Heart left ventricle (tissue), 16 donors: ENCODE results near the gene GSDME. TPM values are rescaled to one million over a fixed set of nuclear protein-coding genes. Genes with fewer than 3 reads are reported as not detected.

Source experiments
- ATAC-seq, 4 donors: fragments of 200-7000 bp; cut with Tn5 transposase; one replicate each; pipeline ENCODE4 v1.9.1; 2020 to 2022; ENCODE audit warnings: moderate library complexity in 4 of 4, mild to moderate bottlenecking in 3 of 4, moderate number of reproducible peaks in 1 of 4
- DNase-seq, 5 donors: peaks; one replicate each; pipeline ENCODE4 v3.0.0-alpha.2; 2020
- H3K27ac ChIP-seq, 12 donors: fragments of 200-600 bp; sonication (generic) in 4 of 12; one replicate each; pipeline versions ENCODE4 v1.5.0 to v1.8.0; 2016 to 2022; ENCODE audit warnings: mild to moderate bottlenecking in 2 of 12
- H3K27me3 ChIP-seq, 9 donors: fragments of 200-600 bp; sonication (generic) in 2 of 9; one replicate each; pipeline versions ENCODE4 v1.5.1 to v1.8.0; 2016 to 2022; ENCODE audit warnings: mild to moderate bottlenecking in 3 of 9
- H3K36me3 ChIP-seq, 9 donors: fragments of 200-600 bp; sonication (generic) in 2 of 9; one replicate each; pipeline versions ENCODE4 v1.5.0 to v1.8.0; 2018 to 2022; ENCODE audit warnings: mild to moderate bottlenecking in 2 of 9
- H3K4me1 ChIP-seq, 12 donors: fragments of 200-600 bp; sonication (generic) in 4 of 12; one replicate each; pipeline versions ENCODE4 v1.5.0 to v1.8.0; 2016 to 2022; ENCODE audit warnings: mild to moderate bottlenecking in 3 of 12
- H3K4me3 ChIP-seq, 12 donors: fragments of 200-600 bp; sonication (generic) in 4 of 12; one replicate each; pipeline versions ENCODE4 v1.5.0 to v1.8.0; 2017 to 2022; ENCODE audit warnings: mild to moderate bottlenecking in 9 of 12, moderate library complexity in 4 of 12
- H3K9me3 ChIP-seq, 12 donors: fragments of 200-600 bp; sonication (generic) in 4 of 12; one replicate each; pipeline versions ENCODE4 v1.5.0 to v1.8.0; 2016 to 2022; ENCODE audit warnings: mild to moderate bottlenecking in 1 of 12
- POLR2A ChIP-seq, 2 donors: fragments of 450-650 bp; IDR thresholded peaks; one replicate each; pipeline ENCODE4 v1.6.1; 2017; ENCODE audit warnings: antibody characterized with exemption in 2 of 2, mild to moderate bottlenecking in 2 of 2, moderate library complexity in 2 of 2
- WGBS, 4 donors: extraction: QIAGEN DNeasy Blood & Tissue Kit in 2 of 4; methylation state at CpG; one replicate each; pipeline versions ENCODE4 v1.1.5 to v1.1.7; 2013 to 2018; 5-methylcytosine and 5-hydroxymethylcytosine counted together
- intact Hi-C, 10 donors: fragments of 100-400 bp; cut with DNase I; formaldehyde crosslinking; loops; one replicate each; pipeline versions ENCODE4 v1.11.1 to v1.14.2; 2022
- long read RNA-seq, 3 donors: library from polyadenylated mRNA; unstranded; transcript quantifications; one replicate each; pipeline ENCODE4 v2.0.0, GENCODE V29; 2020 to 2021
- polyA plus RNA-seq, 2 donors: library from polyadenylated mRNA; stranded (reverse); fragments of 200-250 nt; gene quantifications; one replicate each; pipeline ENCODE4 v1.2.3, GENCODE V29; 2013
- total RNA-seq, 9 donors: library from RNA; depleted of rRNA in 2 of 9; stranded (reverse); fragments of >200 nt in 2 of 9; fragmentation: NEBNext Ultra II Directional in 3 of 9; extraction: Animal tissue kit (Norgen Biotek cat#: 25700) in 3 of 9; gene quantifications; one replicate each; pipeline versions ENCODE4 v1.1.0 to v1.2.4, GENCODE V29; 2016 to 2023
- TF ChIP-seq, protein P1 (sequence below), 12 donors: fragments of 200-600 bp; sonication (generic) in 4 of 12; IDR thresholded peaks; one replicate each; pipeline versions ENCODE4 v1.5.0 to v1.8.0; 2018 to 2022; ENCODE audit warnings: antibody characterized with exemption in 12 of 12, mild to moderate bottlenecking in 5 of 12
- donor health status: ischemic (EF 13 %, LVEDD 7.1; RV severe dilation, severe dysfunction).
- donor health status: healthy with polysubstance abuse.
- donor health status: DM: no; HTN: yes; CAD: no.
- donor health status: DM: no; HTN: no; CAD: no.
- donor health status: ischemic (EF 25% LVEDD 6.9; RV normal size, moderate dysfunction).
- donor health status: ischemic (EF 25% LVEDD 5.7; RV mildly dilated, moderate dysfunction).
- donor health status: healthy.
- donor health status: DM: yes; HTN: yes; CAD: no.
- donor health status: ischemic (EF 35%, LVEDD 5.7; RV mildly dilated, moderate dysfunction).
- donor health status: nonischemic (EF 11% LVEDD 7.7; RV severe dilation, severe dysfunction).
- donor health status: DM: yes; HTN: yes; CAD: no.
- donor health status: PGD.
- donor health status: ischemic (EF 29% LVEDD 5.4; RV normal size, mild dysfunction).
- donor health status: nonischemic (EF 23%, LVEDD 6.1; RV moderate dilation, normal function).

GSDME gene
- total RNA-seq (10 to 100 TPM in 2 of 9 donors, 1 to 10 TPM in 7; 2.6 to 17.4 (median 4.9) TPM), polyA plus RNA-seq (1 to 10 TPM; 2.6 to 5.8 TPM)
- long read RNA-seq, donor 1, transcript GSDME-215 (10 exons, 2,250 nt) = major isoform, 10 of 14 reads
- long read RNA-seq, donor 1, partial matches to known transcripts = 1 of 14 reads
- long read RNA-seq, donor 1, other reads (novel, unspliced or antisense) = 2 of 14 reads
- long read RNA-seq, donor 2, transcript GSDME-215 (10 exons, 2,250 nt) = major isoform, 43 of 60 reads
- long read RNA-seq, donor 2, partial matches to known transcripts = 10 of 60 reads
- long read RNA-seq, donor 2, other reads (novel, unspliced or antisense) = 1 of 60 reads
- long read RNA-seq, donor 3, transcript GSDME-215 (10 exons, 2,250 nt) = major isoform, 13 of 14 reads
- long read RNA-seq, donor 3, partial matches to known transcripts = 1 of 14 reads
- long read RNA-seq, donor 3, other reads (novel, unspliced or antisense) = 0 of 14 reads

DNA sequence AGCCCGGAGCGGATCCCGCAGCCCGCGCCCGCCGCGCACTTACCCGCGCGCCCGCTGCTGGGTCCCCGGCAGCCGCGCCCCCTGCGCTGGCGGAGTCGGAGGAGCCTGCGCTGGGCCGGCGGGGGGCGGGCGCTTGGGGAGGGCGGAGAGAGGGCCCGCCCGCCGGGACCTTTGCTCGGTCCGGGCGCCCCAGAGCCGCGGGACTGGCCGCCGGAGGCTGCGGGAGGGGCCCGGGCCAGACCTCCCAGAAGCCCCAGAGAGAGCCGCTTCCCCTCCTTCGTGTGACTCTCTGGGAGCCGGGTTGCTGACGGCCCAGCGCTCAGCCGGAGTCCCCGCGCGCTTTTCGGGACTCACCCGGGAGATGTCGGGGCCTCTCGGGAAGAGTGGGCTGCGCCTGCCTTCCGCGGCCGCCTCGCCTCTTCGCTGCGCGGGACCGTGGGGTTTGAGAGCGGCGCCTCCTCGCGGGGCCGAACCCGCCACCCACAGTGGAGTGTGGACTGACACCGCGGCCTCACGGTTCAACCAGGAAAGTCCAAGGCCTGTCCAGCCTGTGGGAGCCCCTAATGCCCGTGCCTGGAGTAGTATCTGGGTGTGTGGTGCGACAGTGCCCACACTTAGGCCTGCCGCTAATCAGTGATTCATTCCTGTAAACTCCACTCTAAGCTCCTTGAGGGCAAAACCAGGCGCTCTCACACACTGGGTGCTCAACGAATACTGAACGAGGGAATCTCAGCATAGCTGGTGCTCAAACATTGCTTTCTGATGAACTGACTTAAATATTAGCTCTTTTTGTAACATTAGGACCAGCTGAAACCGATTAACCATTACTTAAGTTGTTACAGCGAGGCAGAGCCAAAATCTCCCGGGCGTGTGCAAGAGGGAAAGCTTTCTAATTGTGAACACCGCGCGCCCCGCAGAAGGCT lies at the start of gene GSDME:
TSS of gene GSDME (minus strand) at position 112 of the 923 bp plus-strand sequence. CDS start 7,690 bp downstream, outside the sequence.
- H3K36me3 ChIP-seq = no peaks in the 10 kb centered on the region
- H3K9me3 ChIP-seq = no peaks in the 10 kb centered on the region
- peaks cover 0 to 31% (median 4%) of the 10 kb centered on the region in 12 donors for H3K4me1 ChIP-seq
- peak within 1 kb of the TSS; percentile 64 to 90 (median 83) for H3K27ac ChIP-seq
- ATAC-seq (peak; percentile 70 to 97 (median 94)), DNase-seq (peak; percentile 66 to 77 (median 70))
- TF ChIP-seq POLR2A (IDR thresholded peaks at IDR 0.05) = peak in 1 of 2 donors; percentile 33
- TF ChIP-seq, protein P1, sequence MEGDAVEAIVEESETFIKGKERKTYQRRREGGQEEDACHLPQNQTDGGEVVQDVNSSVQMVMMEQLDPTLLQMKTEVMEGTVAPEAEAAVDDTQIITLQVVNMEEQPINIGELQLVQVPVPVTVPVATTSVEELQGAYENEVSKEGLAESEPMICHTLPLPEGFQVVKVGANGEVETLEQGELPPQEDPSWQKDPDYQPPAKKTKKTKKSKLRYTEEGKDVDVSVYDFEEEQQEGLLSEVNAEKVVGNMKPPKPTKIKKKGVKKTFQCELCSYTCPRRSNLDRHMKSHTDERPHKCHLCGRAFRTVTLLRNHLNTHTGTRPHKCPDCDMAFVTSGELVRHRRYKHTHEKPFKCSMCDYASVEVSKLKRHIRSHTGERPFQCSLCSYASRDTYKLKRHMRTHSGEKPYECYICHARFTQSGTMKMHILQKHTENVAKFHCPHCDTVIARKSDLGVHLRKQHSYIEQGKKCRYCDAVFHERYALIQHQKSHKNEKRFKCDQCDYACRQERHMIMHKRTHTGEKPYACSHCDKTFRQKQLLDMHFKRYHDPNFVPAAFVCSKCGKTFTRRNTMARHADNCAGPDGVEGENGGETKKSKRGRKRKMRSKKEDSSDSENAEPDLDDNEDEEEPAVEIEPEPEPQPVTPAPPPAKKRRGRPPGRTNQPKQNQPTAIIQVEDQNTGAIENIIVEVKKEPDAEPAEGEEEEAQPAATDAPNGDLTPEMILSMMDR (IDR thresholded peaks at IDR 0.05) = peak in 1 of 12 donors; percentile 17
- intact Hi-C loops = no loop called here
- H3K4me3 ChIP-seq = peak within 1 kb of the TSS; percentile 54 to 91 (median 73)
- peaks cover 0 to 11% (median 0%) of the 10 kb centered on the region in 9 donors for H3K27me3 ChIP-seq
- 7 to 16% (median 12%) methylated on average over 48 to 81 of the region's 81 CpGs for WGBS, 4 donors

DNA sequence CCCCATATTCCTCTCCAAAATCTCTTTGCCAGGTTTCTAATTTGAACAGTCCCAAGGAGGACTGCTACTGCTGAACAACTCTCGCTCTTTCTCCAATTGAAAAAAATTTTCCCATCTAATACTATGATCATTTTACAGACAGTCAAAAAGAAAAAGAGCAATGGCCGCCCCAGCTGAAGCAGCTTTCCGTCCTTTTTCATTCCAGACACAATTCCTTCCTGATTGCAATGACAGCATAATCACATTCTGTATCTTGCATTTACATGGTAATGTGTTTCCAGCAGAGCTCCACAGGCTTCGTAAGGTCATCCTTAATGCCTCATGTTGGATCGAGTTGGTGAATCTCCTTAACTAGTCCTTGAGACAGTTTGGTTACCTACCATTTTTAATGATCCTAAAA lies 45.0 kb upstream of the GSDME start:
- intact Hi-C loops = no loop called here
- ATAC-seq (no peak), DNase-seq (no peak)
- TF ChIP-seq, protein P1 (IDR thresholded peaks at IDR 0.05) = no peak
- TF ChIP-seq POLR2A (IDR thresholded peaks at IDR 0.05) = no peak
- WGBS, 4 donors = 93 to 97% (median 95%) methylated on average over 5 of the region's 5 CpGs
- H3K27me3 ChIP-seq = no peaks in the 10 kb centered on the region
- no peaks in the 10 kb centered on the region for H3K4me1 ChIP-seq
- H3K4me3 ChIP-seq = no peak overlapping the region
- H3K36me3 ChIP-seq = peaks cover 0 to 54% (median 9%) of the 10 kb centered on the region in 9 donors
- H3K27ac ChIP-seq = no peak overlapping the region
- H3K9me3 ChIP-seq = no peaks in the 10 kb centered on the region

DNA sequence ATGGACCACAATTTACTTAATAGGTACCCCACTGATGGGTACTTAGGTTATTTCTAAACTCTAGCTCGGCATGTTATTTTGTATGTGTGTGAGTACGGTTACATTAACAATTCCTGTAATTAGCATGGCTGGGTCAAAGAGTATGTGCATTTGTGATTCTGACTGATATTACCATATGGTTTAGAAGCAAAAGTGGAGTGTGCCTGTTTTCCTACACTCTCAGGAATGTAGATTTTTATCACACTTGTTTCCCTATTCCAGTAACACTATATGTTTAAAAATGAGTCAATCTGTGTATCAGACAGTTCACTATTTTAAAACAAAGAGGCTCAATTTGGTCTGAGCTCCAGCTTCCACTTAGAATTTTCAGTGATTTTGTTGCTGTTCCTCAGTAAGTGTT lies 44.6 kb upstream of the GSDME start:
- DNase-seq (no peak), ATAC-seq (no peak)
- Histone ChIP-seq H3K4me1 (no peaks in the 10 kb centered on the region), H3K27ac (no peak overlapping the region), H3K4me3 (no peak overlapping the region), H3K9me3 (no peaks in the 10 kb centered on the region), H3K36me3 (peaks cover 0 to 50% (median 9%) of the 10 kb centered on the region in 9 donors), H3K27me3 (no peaks in the 10 kb centered on the region)
- intact Hi-C loops = no loop called here
- WGBS, 4 donors = 93 to 96% (median 96%) methylated on average over 2 of the region's 2 CpGs
- TF ChIP-seq, protein P1 (IDR thresholded peaks at IDR 0.05) = no peak
- no peak for TF ChIP-seq POLR2A (IDR thresholded peaks at IDR 0.05)
